DND-41 (cell line): Measurements from ENCODE around the gene PAPPA2.

ENCODE experiments used
- EZH2 ChIP-seq: IDR thresholded peaks from 3 replicates; pipeline ENCODE4 v1.6.1; 2012; ENCODE audit warnings: borderline replicate concordance, low read depth, mild to moderate bottlenecking, moderate library complexity, low read length, inconsistent platforms; ENCODE audit not compliant: severe bottlenecking
- TF ChIP-seq, protein P1 (sequence below): IDR thresholded peaks from 2 replicates; pipeline ENCODE4 v1.5.1; 2012; ENCODE audit warnings: borderline replicate concordance, low read length, moderate library complexity, mild to moderate bottlenecking; ENCODE audit not compliant: poor library complexity, severe bottlenecking; ENCODE audit errors: extremely low read depth

DNA sequence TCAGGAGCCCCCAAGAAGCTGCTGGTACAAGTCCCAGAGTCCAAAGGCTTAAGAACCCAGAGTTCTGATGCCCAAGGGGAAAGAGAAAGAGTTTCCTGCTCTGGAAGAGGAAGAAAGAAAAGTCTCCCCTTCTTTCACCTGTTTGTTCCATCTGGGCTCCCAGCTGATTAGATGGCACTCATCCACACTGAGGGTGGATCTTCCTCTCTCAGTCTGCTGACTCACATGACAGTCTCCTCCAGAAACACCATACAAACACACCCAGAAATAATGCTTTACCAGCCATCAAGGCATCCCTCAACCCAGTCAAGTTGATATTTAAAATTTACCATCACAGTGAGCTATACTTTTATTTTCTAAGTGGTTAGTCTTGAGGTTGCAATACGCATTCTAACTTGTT, 257.9 kb downstream of the PAPPA2 start:
- no peak for TF ChIP-seq EZH2
- TF ChIP-seq, protein P1, sequence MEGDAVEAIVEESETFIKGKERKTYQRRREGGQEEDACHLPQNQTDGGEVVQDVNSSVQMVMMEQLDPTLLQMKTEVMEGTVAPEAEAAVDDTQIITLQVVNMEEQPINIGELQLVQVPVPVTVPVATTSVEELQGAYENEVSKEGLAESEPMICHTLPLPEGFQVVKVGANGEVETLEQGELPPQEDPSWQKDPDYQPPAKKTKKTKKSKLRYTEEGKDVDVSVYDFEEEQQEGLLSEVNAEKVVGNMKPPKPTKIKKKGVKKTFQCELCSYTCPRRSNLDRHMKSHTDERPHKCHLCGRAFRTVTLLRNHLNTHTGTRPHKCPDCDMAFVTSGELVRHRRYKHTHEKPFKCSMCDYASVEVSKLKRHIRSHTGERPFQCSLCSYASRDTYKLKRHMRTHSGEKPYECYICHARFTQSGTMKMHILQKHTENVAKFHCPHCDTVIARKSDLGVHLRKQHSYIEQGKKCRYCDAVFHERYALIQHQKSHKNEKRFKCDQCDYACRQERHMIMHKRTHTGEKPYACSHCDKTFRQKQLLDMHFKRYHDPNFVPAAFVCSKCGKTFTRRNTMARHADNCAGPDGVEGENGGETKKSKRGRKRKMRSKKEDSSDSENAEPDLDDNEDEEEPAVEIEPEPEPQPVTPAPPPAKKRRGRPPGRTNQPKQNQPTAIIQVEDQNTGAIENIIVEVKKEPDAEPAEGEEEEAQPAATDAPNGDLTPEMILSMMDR: no peak
